ENCODE measurements around the gene WDFY2. TPM values are rescaled to one million over a fixed set of nuclear protein-coding genes. Genes with fewer than 3 reads are reported as not detected.

WDFY2 gene
- total RNA-seq, 5 donors from 2014 or later (not counting 1 experiment from before 2014, with no cell fraction given), result 18.2 to 28.3 (median 20.0) TPM

DNA sequence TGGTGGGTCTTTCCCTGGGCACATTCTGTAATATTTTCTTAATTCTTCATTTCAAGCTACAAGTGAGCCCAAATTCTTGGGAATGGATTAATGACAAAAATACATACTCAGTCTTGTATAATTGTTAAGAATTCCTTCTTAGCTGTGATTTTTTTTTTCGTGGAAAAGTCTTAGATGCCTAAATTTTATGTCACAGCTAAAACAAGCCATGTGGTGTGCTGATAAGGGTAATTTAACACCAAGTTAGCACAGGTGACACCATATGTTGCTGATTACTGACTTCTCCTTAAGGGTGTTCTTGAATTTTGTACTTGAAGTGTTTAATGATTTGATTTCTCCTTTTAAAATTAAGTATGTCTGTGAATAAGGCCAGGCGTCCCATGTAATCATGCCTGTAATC is 29.3 kb downstream of the WDFY2 start:
- peaks cover 3% of the 10 kb centered on the region for H3K36me3 Mint-ChIP-seq
- Histone ChIP-seq H3K4me1 (ENCODE audit: control insufficient read depth in 1 of 2, extremely low read depth in 1 of 2, insufficient read depth in 2 of 2, low read length in 2 of 2) (peaks cover 5 to 7% of the 10 kb centered on the region in 2 experiments), H3K4me3 (ENCODE audit: control insufficient read depth in 1 of 2, extremely low read depth in 1 of 2, low read length in 1 of 2) (no peak overlapping the region), H3K36me3 (ENCODE audit: control insufficient read depth in 2 of 2, extremely low read depth in 1 of 2, insufficient read depth in 1 of 2, low read length in 1 of 2) (no peaks in the 10 kb centered on the region), H3K9me3 (no peaks in the 10 kb centered on the region), H3K27ac (ENCODE audit: low read length) (no peak overlapping the region), H3K27me3 (replicated peaks in 1 of 2; ENCODE audit: control insufficient read depth in 2 of 2, extremely low read depth in 1 of 2, insufficient read depth in 2 of 2, low read length in 1 of 2) (no peaks in the 10 kb centered on the region)
- H3K4me1 Mint-ChIP-seq, result peaks cover 20 to 36% (median 25%) of the 10 kb centered on the region in 3 donors
- no peak for DNase-seq
- ATAC-seq (replicated peaks in 1 of 4), result no peak
- H3K27ac Mint-ChIP-seq, result peak overlapping the region in 1 of 2 donors; percentile 59
- no peaks in the 10 kb centered on the region for H3K27me3 Mint-ChIP-seq
- POLR2A ChIA-PET, result interaction anchor here (0.6 to 3.1 kb wide), 3 partner anchors 32 to 160 kb away, joined by 3 to 20 read pairs (median 16); partner anchors contain the start of gene INTS6 (in 1 of the 2)
- no peak overlapping the region for H3K4me3 Mint-ChIP-seq
- CTCF ChIA-PET, result interaction anchor here in 1 of 2 donors (0.6 to 1.0 kb wide), 3 partner anchors 32 to 329 kb away, joined by 3 to 4 read pairs (median 3); no protein-coding TSS in a partner anchor
- 83% methylated on average over 1 of the region's 2 CpGs for WGBS (ENCODE audit: insufficient coverage)
- H3K9me3 Mint-ChIP-seq, result no peaks in the 10 kb centered on the region

DNA sequence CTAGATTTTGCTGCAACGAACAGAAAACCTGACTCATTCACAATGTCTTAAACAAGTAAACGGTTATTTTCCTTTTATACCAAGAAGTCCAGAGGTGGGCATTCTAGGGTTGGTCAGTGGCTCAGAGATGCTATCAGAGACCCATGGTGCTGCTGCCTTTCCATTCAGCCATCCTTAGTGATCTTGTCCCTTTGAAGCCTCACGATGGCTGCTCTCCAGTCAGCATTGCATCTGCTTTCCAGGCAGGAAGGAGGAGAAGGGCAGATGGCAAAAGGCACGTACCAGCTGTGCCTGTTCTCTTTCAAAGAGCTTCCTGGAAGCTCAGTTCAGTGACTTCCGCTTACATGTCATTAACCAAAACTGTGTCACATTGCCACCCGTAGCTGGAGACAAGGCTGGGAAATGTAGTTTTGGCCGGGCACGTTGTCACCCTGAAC is 30.1 kb downstream of the WDFY2 start:
- Histone ChIP-seq H3K4me3 (ENCODE audit: control insufficient read depth in 1 of 2, extremely low read depth in 1 of 2, low read length in 1 of 2) (peak overlapping the region; percentile 30 to 34), H3K4me1 (ENCODE audit: control insufficient read depth in 1 of 2, extremely low read depth in 1 of 2, insufficient read depth in 2 of 2, low read length in 2 of 2) (peaks cover 5 to 7% of the 10 kb centered on the region in 2 experiments), H3K36me3 (ENCODE audit: control insufficient read depth in 2 of 2, extremely low read depth in 1 of 2, insufficient read depth in 1 of 2, low read length in 1 of 2) (no peaks in the 10 kb centered on the region), H3K27me3 (replicated peaks in 1 of 2; ENCODE audit: control insufficient read depth in 2 of 2, extremely low read depth in 1 of 2, insufficient read depth in 2 of 2, low read length in 1 of 2) (no peaks in the 10 kb centered on the region), H3K27ac (ENCODE audit: low read length) (peak overlapping the region; percentile 81), H3K9me3 (no peaks in the 10 kb centered on the region)
- POLR2A ChIA-PET, result interaction anchor here (0.6 to 3.1 kb wide), 5 partner anchors 21 to 723 kb away, joined by 3 to 20 read pairs (median 9); partner anchors contain the start of gene INTS6 (in 1 of the 2)
- 20% methylated on average over 4 of the region's 8 CpGs for WGBS (ENCODE audit: insufficient coverage)
- Mint-ChIP-seq H3K9me3 (no peaks in the 10 kb centered on the region), H3K36me3 (no peaks in the 10 kb centered on the region), H3K4me3 (peak overlapping the region; percentile 76 to 81 (median 77)), H3K27me3 (no peaks in the 10 kb centered on the region), H3K4me1 (peaks cover 20 to 30% (median 27%) of the 10 kb centered on the region in 3 donors), H3K27ac (peak overlapping the region; percentile 95)
- DNase-seq, result peak in 34 of 35 experiments; percentile 12 to 70 (median 35)
- peak; percentile 90 to 98 (median 98) for ATAC-seq (replicated peaks in 1 of 4)
- CTCF ChIA-PET, result interaction anchor here (0.5 to 1.5 kb wide), 9 partner anchors 27 to 580 kb away, joined by 3 to 6 read pairs (median 4); no protein-coding TSS in a partner anchor

DNA sequence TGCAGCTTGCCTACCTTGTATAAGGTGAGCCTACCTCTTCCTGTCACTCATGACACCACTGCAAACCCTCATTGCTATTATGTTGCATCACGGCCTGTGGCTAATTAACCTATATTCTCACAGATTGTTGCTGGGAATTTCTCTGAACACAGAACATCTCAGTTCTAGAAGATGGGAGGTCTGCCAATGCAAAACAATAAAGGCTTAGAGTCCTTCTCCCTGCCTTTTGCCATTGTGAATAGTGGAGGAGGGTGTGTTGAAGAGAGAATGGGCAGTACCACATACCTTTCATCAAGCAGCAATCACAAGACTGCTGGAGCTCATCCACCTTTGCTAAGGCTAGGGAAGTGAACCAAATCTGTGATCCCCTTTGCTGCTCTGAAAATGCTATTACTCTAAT is 34.4 kb downstream of the WDFY2 start:
- Mint-ChIP-seq H3K36me3 (no peaks in the 10 kb centered on the region), H3K4me1 (peaks cover 24 to 49% (median 34%) of the 10 kb centered on the region in 3 donors), H3K27me3 (no peaks in the 10 kb centered on the region), H3K27ac (no peak overlapping the region), H3K4me3 (no peak overlapping the region), H3K9me3 (no peaks in the 10 kb centered on the region)
- ChIA-PET POLR2A (interaction anchor here (0.6 to 1.0 kb wide), 3 partner anchors 19 to 177 kb away, joined by 3 to 6 read pairs (median 5); no protein-coding TSS in a partner anchor), CTCF (no interaction called here)
- Histone ChIP-seq H3K9me3 (no peaks in the 10 kb centered on the region), H3K27ac (ENCODE audit: low read length) (no peak overlapping the region), H3K4me1 (ENCODE audit: control insufficient read depth in 1 of 2, extremely low read depth in 1 of 2, insufficient read depth in 2 of 2, low read length in 2 of 2) (peaks cover 7 to 9% of the 10 kb centered on the region in 2 experiments), H3K27me3 (replicated peaks in 1 of 2; ENCODE audit: control insufficient read depth in 2 of 2, extremely low read depth in 1 of 2, insufficient read depth in 2 of 2, low read length in 1 of 2) (no peaks in the 10 kb centered on the region), H3K4me3 (ENCODE audit: control insufficient read depth in 1 of 2, extremely low read depth in 1 of 2, low read length in 1 of 2) (no peak overlapping the region), H3K36me3 (ENCODE audit: control insufficient read depth in 2 of 2, extremely low read depth in 1 of 2, insufficient read depth in 1 of 2, low read length in 1 of 2) (no peaks in the 10 kb centered on the region)
- no peak for DNase-seq
- WGBS (ENCODE audit: insufficient coverage), result no CpG with 5 or more reads among the region's 1 CpG
- ATAC-seq (replicated peaks in 1 of 4), result no peak

DNA sequence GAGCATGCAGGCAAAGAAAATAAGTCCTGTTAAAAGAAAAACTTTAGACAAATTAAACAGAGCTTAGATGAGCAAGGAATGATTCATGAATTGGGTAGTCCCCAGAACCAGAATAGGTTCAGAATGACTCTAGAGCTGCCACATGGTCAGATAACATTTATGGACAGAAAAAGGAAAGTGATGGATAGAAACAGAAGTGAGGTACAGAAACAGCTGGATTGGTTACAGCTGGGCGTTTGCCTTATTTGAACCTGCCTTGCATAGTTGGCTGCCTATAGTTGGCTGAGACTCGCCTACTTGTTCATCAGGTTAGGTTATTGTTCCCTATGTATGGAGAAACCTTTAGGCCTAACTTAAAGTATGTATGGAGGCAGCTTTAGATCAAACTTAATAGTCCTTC is 35.4 kb downstream of the WDFY2 start:
- CTCF ChIA-PET, result no interaction called here
- H3K4me3 Mint-ChIP-seq, result no peak overlapping the region
- ATAC-seq (replicated peaks in 1 of 4), result no peak
- H3K9me3 Mint-ChIP-seq, result no peaks in the 10 kb centered on the region
- Histone ChIP-seq H3K9me3 (no peaks in the 10 kb centered on the region), H3K4me3 (ENCODE audit: control insufficient read depth in 1 of 2, extremely low read depth in 1 of 2, low read length in 1 of 2) (no peak overlapping the region), H3K27ac (ENCODE audit: low read length) (no peak overlapping the region), H3K4me1 (ENCODE audit: control insufficient read depth in 1 of 2, extremely low read depth in 1 of 2, insufficient read depth in 2 of 2, low read length in 2 of 2) (peaks cover 4% of the 10 kb centered on the region in 2 experiments), H3K27me3 (replicated peaks in 1 of 2; ENCODE audit: control insufficient read depth in 2 of 2, extremely low read depth in 1 of 2, insufficient read depth in 2 of 2, low read length in 1 of 2) (no peaks in the 10 kb centered on the region), H3K36me3 (ENCODE audit: control insufficient read depth in 2 of 2, extremely low read depth in 1 of 2, insufficient read depth in 1 of 2, low read length in 1 of 2) (no peaks in the 10 kb centered on the region)
- H3K36me3 Mint-ChIP-seq, result no peaks in the 10 kb centered on the region
- no peak overlapping the region for H3K27ac Mint-ChIP-seq
- whole genome bisulfite sequencing (ENCODE audit: insufficient coverage), result 40% methylated on average over 1 of the region's 2 CpGs
- no peaks in the 10 kb centered on the region for H3K27me3 Mint-ChIP-seq
- POLR2A ChIA-PET, result no interaction called here
- DNase-seq, result no peak
- H3K4me1 Mint-ChIP-seq, result peaks cover 27 to 53% (median 38%) of the 10 kb centered on the region in 3 donors

- peaks cover 0 to 4% of the 10 kb centered on the region in 2 experiments for H3K4me1 ChIP-seq (ENCODE audit: control insufficient read depth in 1 of 2, extremely low read depth in 1 of 2, insufficient read depth in 2 of 2, low read length in 2 of 2)
- WGBS (ENCODE audit: insufficient coverage), result 96% methylated on average over 5 of the region's 11 CpGs
- no peak overlapping the region for H3K27ac Mint-ChIP-seq
- DNase-seq (no peak), ATAC-seq (replicated peaks in 1 of 4) (no peak)
- no peak overlapping the region for H3K4me3 Mint-ChIP-seq
- H3K4me1 Mint-ChIP-seq, result peaks cover 27 to 52% (median 39%) of the 10 kb centered on the region in 3 donors
- ChIA-PET POLR2A (no interaction called here), CTCF (no interaction called here)
- no peaks in the 10 kb centered on the region for H3K27me3 ChIP-seq (replicated peaks in 1 of 2; ENCODE audit: control insufficient read depth in 2 of 2, extremely low read depth in 1 of 2, insufficient read depth in 2 of 2, low read length in 1 of 2)
- no peaks in the 10 kb centered on the region for H3K36me3 Mint-ChIP-seq
- no peaks in the 10 kb centered on the region for H3K27me3 Mint-ChIP-seq
- no peaks in the 10 kb centered on the region for H3K9me3 Mint-ChIP-seq
- no peaks in the 10 kb centered on the region for H3K36me3 ChIP-seq (ENCODE audit: control insufficient read depth in 2 of 2, extremely low read depth in 1 of 2, insufficient read depth in 1 of 2, low read length in 1 of 2)
- H3K4me3 ChIP-seq (ENCODE audit: control insufficient read depth in 1 of 2, extremely low read depth in 1 of 2, low read length in 1 of 2), result no peak overlapping the region
- no peak overlapping the region for H3K27ac ChIP-seq (ENCODE audit: low read length)
- H3K9me3 ChIP-seq, result no peaks in the 10 kb centered on the region
These were observed 36.1 kb downstream of the WDFY2 start for GRCh38 chr13:51620165-51620983.

GRCh38 chr13:51621602-51622001 is 37.3 kb downstream of the WDFY2 start:
- DNase-seq (no peak), ATAC-seq (replicated peaks in 1 of 4) (no peak)
- no peak overlapping the region for H3K4me3 ChIP-seq (ENCODE audit: control insufficient read depth in 1 of 2, extremely low read depth in 1 of 2, low read length in 1 of 2)
- no peaks in the 10 kb centered on the region for H3K9me3 ChIP-seq
- ChIA-PET POLR2A (no interaction called here), CTCF (interaction anchor here in 1 of 2 donors (0.6 to 0.9 kb wide), 2 partner anchors 167 to 186 kb away, joined by 4 to 5 read pairs; no protein-coding TSS in a partner anchor)
- Mint-ChIP-seq H3K36me3 (no peaks in the 10 kb centered on the region), H3K4me1 (peaks cover 31 to 61% (median 50%) of the 10 kb centered on the region in 3 donors), H3K9me3 (no peaks in the 10 kb centered on the region), H3K27me3 (no peaks in the 10 kb centered on the region), H3K27ac (no peak overlapping the region), H3K4me3 (no peak overlapping the region)
- H3K4me1 ChIP-seq (ENCODE audit: control insufficient read depth in 1 of 2, extremely low read depth in 1 of 2, insufficient read depth in 2 of 2, low read length in 2 of 2), result peaks cover 0 to 4% of the 10 kb centered on the region in 2 experiments
- WGBS (ENCODE audit: insufficient coverage), result 86% methylated on average over 1 of the region's 2 CpGs
- H3K27ac ChIP-seq (ENCODE audit: low read length), result no peak overlapping the region
- no peaks in the 10 kb centered on the region for H3K27me3 ChIP-seq (replicated peaks in 1 of 2; ENCODE audit: control insufficient read depth in 2 of 2, extremely low read depth in 1 of 2, insufficient read depth in 2 of 2, low read length in 1 of 2)
- no peaks in the 10 kb centered on the region for H3K36me3 ChIP-seq (ENCODE audit: control insufficient read depth in 2 of 2, extremely low read depth in 1 of 2, insufficient read depth in 1 of 2, low read length in 1 of 2)

Measured in T-cell (primary cell).